Suprapubic skin (tissue), 4 donors: ENCODE measurements around the gene CUTA. TPM values are rescaled to one million over a fixed set of nuclear protein-coding genes. Genes with fewer than 3 reads are reported as not detected.

Experiments used
- DNase-seq, 2 donors: peaks; one replicate each; pipeline ENCODE4 v3.0.0-alpha.2; 2019; ENCODE audit warnings: low spot score in 2 of 2
- H3K27ac ChIP-seq: fragments of 200-600 bp; sonication (generic); one replicate; pipeline ENCODE4 v1.5.1; 2019
- H3K27me3 ChIP-seq: fragments of 200-600 bp; sonication (generic); one replicate; pipeline ENCODE4 v1.5.1; 2019
- H3K36me3 ChIP-seq: fragments of 200-600 bp; sonication (generic); one replicate; pipeline ENCODE4 v1.5.1; 2019
- H3K4me1 ChIP-seq: fragments of 200-600 bp; sonication (generic); one replicate; pipeline ENCODE4 v1.5.1; 2019
- H3K4me3 ChIP-seq: fragments of 200-600 bp; sonication (generic); one replicate; pipeline ENCODE4 v1.5.1; 2019; ENCODE audit warnings: mild to moderate bottlenecking
- H3K9me3 ChIP-seq: fragments of 200-600 bp; sonication (generic); one replicate; pipeline ENCODE4 v1.5.1; 2019
- EP300 ChIP-seq: sonication (generic); formaldehyde crosslinking; IDR thresholded peaks from one replicate; pipeline ENCODE4 v1.6.1; 2017; ENCODE audit warnings: antibody characterized with exemption
- POLR2A ChIP-seq, 2 donors: fragments of 450-650 bp; IDR thresholded peaks; one replicate each; pipeline ENCODE4 v1.6.1; 2017; ENCODE audit warnings: antibody characterized with exemption in 2 of 2, mild to moderate bottlenecking in 2 of 2, moderate library complexity in 2 of 2
- POLR2AphosphoS5 ChIP-seq, 3 donors: sonication (generic); formaldehyde crosslinking; IDR thresholded peaks; one replicate each; pipeline ENCODE4 v1.6.1; 2017; ENCODE audit warnings: antibody characterized with exemption in 3 of 3
- WGBS: methylation state at CpG from one replicate; pipeline ENCODE4 v1.1.5; 2018; 5-methylcytosine and 5-hydroxymethylcytosine counted together
- total RNA-seq, 4 donors: library from RNA; depleted of rRNA; stranded (reverse); fragments of >200 nt; gene quantifications; one replicate each; pipeline ENCODE4 v1.1.0, GENCODE V29; 2016
- TF ChIP-seq, protein P1 (sequence below), 2 donors: fragments of 200-600 bp in 1 of 2; fragments of 450-650 bp in 1 of 2; sonication (generic) in 1 of 2; IDR thresholded peaks; one replicate each; pipeline ENCODE4 v1.5.1; 2016 to 2019; ENCODE audit warnings: antibody characterized with exemption in 2 of 2, mild to moderate bottlenecking in 1 of 2, moderate library complexity in 1 of 2

Gene CUTA
- total RNA-seq, 4 donors from 2014 or later = 119 to 185 (median 159) TPM

DNA sequence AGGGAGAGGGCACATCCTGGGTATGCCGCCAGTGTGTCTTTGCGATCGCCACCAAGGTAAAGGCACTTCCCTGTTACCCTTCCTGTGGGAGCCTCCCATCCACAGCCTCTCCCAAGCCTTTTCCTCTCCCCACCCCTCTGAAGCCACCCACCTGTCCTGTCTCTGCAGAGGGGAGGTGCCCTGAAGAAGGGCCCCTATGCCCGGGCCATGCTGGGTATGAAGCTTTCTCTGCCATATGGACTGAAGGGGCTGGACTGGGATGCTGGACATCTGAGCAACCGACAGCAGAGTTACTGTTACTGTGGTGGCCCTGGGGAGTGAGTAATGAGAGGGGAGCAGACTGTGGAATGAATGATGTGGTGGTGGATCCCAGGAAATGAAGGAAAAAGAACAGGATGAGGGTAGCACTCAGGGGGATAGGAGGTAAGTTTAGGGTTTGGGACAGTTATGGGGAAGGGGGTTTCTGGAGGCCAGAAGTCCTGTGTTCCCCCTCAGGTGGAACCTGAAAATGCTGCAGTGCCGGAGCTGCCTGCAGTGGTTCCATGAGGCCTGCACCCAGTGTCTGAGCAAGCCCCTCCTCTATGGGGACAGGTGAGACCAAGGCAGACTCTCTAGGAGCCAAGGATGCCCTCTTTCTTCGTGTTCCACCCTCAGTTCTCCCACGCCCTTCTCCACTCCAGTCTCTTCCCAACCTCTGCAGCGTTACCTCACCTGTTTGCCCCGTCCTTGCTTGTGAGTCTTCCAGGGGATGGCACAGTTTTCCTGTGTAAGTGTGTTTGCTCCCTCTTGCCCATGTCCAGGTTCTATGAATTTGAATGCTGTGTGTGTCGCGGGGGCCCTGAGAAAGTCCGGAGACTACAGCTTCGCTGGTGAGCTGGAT is 4.4 kb downstream of the CUTA start:
- no peak for DNase-seq
- TF ChIP-seq EP300 (no peak), POLR2A (IDR thresholded peaks at IDR 0.05) (no peak), POLR2AphosphoS5 (IDR thresholded peaks at IDR 0.05) (no peak)
- TF ChIP-seq, protein P1, sequence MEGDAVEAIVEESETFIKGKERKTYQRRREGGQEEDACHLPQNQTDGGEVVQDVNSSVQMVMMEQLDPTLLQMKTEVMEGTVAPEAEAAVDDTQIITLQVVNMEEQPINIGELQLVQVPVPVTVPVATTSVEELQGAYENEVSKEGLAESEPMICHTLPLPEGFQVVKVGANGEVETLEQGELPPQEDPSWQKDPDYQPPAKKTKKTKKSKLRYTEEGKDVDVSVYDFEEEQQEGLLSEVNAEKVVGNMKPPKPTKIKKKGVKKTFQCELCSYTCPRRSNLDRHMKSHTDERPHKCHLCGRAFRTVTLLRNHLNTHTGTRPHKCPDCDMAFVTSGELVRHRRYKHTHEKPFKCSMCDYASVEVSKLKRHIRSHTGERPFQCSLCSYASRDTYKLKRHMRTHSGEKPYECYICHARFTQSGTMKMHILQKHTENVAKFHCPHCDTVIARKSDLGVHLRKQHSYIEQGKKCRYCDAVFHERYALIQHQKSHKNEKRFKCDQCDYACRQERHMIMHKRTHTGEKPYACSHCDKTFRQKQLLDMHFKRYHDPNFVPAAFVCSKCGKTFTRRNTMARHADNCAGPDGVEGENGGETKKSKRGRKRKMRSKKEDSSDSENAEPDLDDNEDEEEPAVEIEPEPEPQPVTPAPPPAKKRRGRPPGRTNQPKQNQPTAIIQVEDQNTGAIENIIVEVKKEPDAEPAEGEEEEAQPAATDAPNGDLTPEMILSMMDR (IDR thresholded peaks at IDR 0.05) = no peak
- WGBS = 80% methylated on average over 14 of the region's 14 CpGs
- Histone ChIP-seq H3K9me3 (no peaks in the 10 kb centered on the region), H3K27ac (no peak overlapping the region), H3K4me3 (no peak overlapping the region), H3K4me1 (peaks cover 56% of the 10 kb centered on the region), H3K36me3 (peaks cover 41% of the 10 kb centered on the region), H3K27me3 (no peaks in the 10 kb centered on the region)

DNA sequence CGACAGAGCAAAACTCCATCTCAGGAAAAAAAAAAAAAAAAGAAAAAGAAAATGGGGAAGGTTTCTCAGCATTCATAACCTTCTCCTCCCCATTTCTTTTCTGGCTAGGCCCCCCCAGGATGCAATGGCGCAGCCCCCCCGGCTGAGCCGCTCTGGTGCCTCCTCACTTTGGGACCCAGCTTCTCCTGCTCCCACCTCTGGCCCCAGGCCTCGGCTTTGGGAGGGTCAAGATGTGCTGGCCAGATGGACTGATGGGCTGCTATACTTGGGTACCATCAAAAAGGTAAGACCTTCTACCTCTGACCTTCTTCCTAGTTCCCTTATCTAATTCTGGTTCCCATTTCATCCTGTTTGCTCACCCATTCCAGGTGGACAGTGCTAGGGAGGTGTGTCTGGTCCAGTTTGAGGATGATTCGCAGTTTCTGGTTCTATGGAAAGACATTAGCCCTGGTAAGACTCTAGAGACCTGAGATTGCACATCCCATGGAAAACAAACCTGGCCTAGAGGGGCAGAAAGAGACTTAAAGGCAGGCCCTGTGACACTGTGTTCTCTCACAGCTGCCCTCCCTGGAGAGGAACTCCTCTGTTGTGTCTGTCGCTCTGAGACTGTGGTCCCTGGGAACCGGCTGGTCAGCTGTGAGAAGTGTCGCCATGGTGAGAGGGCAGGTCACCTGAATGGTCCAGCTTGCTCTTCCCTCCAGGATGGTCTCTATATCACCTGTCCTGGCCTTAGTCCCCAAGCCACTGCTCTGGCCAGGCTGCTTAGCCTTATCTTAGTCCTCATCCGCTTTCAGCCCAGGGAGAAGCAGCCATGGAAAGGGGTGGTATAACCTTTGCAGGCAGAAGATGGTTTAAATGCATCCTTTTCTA is 5.5 kb downstream of the CUTA start:
- no peak for DNase-seq
- peaks cover 41% of the 10 kb centered on the region for H3K36me3 ChIP-seq
- peak overlapping the region; percentile 98 for H3K27ac ChIP-seq
- WGBS = 88% methylated on average over 10 of the region's 10 CpGs
- no peaks in the 10 kb centered on the region for H3K27me3 ChIP-seq
- H3K4me3 ChIP-seq = peak overlapping the region; percentile 99
- TF ChIP-seq POLR2A (IDR thresholded peaks at IDR 0.05) = no peak
- TF ChIP-seq POLR2AphosphoS5 (IDR thresholded peaks at IDR 0.05) = no peak
- TF ChIP-seq, protein P1 (IDR thresholded peaks at IDR 0.05) = no peak
- TF ChIP-seq EP300 = no peak
- H3K4me1 ChIP-seq = peaks cover 51% of the 10 kb centered on the region
- no peaks in the 10 kb centered on the region for H3K9me3 ChIP-seq

DNA sequence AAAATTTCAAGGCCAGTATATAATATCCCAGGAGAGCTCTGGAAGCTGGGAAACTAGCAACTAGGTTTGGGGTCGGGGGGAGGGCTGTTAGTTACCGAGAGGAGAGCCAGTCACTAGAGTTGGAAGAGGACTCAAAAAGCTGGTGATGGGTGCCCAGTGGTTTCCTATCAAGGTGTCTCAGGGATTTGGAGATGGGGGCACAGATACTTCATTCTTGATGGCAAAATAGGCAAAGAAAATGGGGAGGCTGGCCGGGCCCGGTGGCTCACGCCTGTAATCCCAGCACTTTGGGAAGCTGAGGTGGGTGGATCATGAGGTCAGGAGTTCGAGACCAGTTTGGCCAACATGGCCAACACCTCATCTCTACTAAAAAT is 6.3 kb downstream of the CUTA start:
- TF ChIP-seq POLR2AphosphoS5 (IDR thresholded peaks at IDR 0.05) (no peak), POLR2A (IDR thresholded peaks at IDR 0.05) (no peak), EP300 (no peak)
- TF ChIP-seq, protein P1 (IDR thresholded peaks at IDR 0.05) = no peak
- peak overlapping the region; percentile 99 for H3K4me3 ChIP-seq
- H3K27me3 ChIP-seq = no peaks in the 10 kb centered on the region
- H3K9me3 ChIP-seq = no peaks in the 10 kb centered on the region
- 60% methylated on average over 6 of the region's 6 CpGs for WGBS
- peak in 1 of 2 donors; percentile 63 for DNase-seq
- peaks cover 41% of the 10 kb centered on the region for H3K36me3 ChIP-seq
- peaks cover 43% of the 10 kb centered on the region for H3K4me1 ChIP-seq
- peak overlapping the region; percentile 98 for H3K27ac ChIP-seq

DNA sequence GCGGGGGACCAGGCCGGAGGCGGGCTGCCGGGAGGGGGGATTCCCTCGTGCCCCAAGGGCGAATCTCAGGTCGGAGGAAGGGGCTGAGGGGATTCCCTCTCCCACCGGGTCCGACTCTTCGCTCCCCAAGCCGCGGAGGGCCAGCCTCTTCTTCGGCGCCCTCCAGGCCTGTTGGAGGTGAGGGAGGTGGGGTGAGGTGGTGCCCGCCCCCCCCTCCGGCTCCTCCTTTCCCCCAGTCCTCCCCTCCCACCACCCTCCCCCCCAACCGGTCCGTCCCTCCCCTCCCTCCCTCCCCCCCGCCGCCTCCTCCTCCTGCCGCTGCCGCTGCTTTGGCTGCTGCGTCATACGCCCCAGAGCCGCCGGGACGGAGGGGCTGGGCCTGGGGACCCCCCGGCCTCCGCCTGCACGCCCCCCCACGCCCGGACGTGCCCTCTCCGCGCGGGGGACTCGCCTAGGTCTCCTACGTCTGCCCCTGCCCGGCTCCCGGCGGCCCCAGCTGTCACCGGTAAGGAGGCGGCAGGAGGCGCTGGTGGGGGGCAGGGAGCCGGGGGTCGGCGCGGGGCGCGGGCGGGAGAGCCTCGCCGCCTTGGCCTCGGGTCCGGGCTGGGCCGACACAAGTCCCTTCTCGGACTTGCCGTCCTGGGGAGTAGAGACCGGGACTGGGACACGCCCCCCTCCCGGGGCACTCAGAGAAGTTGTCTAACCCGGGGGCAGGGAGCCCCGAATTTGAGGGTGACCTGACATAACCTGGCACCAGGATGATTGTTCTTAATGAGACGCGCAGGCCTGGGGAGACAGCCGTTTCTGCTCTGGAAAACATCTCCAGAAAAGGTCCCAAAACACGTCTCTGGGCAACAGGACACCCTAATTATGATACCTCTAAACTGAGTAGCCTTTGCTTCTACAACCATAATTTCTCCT is 6.9 kb downstream of the CUTA start, which contains the start of gene PHF1:
TSS of gene PHF1 (plus strand) at position 304 of the 921 bp plus-strand sequence. CDS start 1,250 bp downstream, outside the sequence.
- H3K4me1 ChIP-seq = peaks cover 37% of the 10 kb centered on the region
- H3K4me3 ChIP-seq = peak within 1 kb of the TSS; percentile 99
- 0% methylated on average over 26 of the region's 67 CpGs for WGBS
- TF ChIP-seq POLR2A (IDR thresholded peaks at IDR 0.05) = no peak
- H3K36me3 ChIP-seq = peaks cover 39% of the 10 kb centered on the region
- H3K9me3 ChIP-seq = no peaks in the 10 kb centered on the region
- H3K27me3 ChIP-seq = no peaks in the 10 kb centered on the region
- peak in 1 of 2 donors; percentile 89 for DNase-seq
- H3K27ac ChIP-seq = peak within 1 kb of the TSS; percentile 98
